K562 treated with DMSO at 1 percent for 4 hours (cell line): ENCODE results near the gene IL3. TPM values are rescaled to one million over a fixed set of nuclear protein-coding genes. Genes with fewer than 3 reads are reported as not detected.

Source experiments
- total RNA-seq: library from RNA; unstranded; fragments of 300-600 nt; gene quantifications from 2 replicates; pipeline ENCODE4 v1.2.3, GENCODE V29; 2022; ENCODE audit not compliant: insufficient read depth

The IL3 gene
- total RNA-seq = not detected in 2 replicates

GRCh38 chr5:132060501-132061161, at the start of gene IL3:
TSS of gene IL3 (plus strand) at chr5:132060655. CDS start at chr5:132060707, 52 bp downstream.

GRCh38 chr5:132011622-132012343, 48.7 kb upstream of the IL3 start, which contains the start of gene ACSL6:
TSS of gene ACSL6 (minus strand) at chr5:132011658. CDS start at chr5:132011553, 105 bp downstream.

GRCh38 chr5:132073231-132074013, 13.0 kb downstream of the IL3 start, which contains the start of gene CSF2:
TSS of gene CSF2 (plus strand) at chr5:132073789. CDS start at chr5:132073824, 35 bp downstream.

Other genes with a start within 250 kb of the IL3 start
- not detected in 2 replicates for gene MEIKIN, start 115.0 kb upstream of the IL3 start, total RNA-seq
- gene ACSL6, start 49.0 kb upstream of the IL3 start, total RNA-seq = 1.4 and 1.6 TPM in 2 replicates
- gene CSF2, start 13.1 kb downstream of the IL3 start, total RNA-seq = not detected in 2 replicates
- gene P4HA2, start 167.2 kb downstream of the IL3 start, total RNA-seq = 47.6 and 48.7 TPM in 2 replicates
- 26.5 and 32.2 TPM in 2 replicates for gene PDLIM4, start 197.0 kb downstream of the IL3 start, total RNA-seq
- 0.38 and 0.97 TPM in 2 replicates for gene SLC22A4, start 233.7 kb downstream of the IL3 start, total RNA-seq